HCT116 (cell line): ENCODE results near the gene AMZ1. TPM values are rescaled to one million over a fixed set of nuclear protein-coding genes. Genes with fewer than 3 reads are reported as not detected.

ENCODE experiments used
- ATAC-seq: fragments of 200-7000 bp; cut with Tn5 transposase; 2 replicates; pipeline ENCODE4 v1.9.1; 2020; ENCODE audit warnings: mild to moderate bottlenecking, moderate library complexity
- BruUV-seq: library from RNA; stranded (reverse); fragments of 400-500 nt; replicated peaks from 2 replicates; lab custom pipeline; 2021; lab: Mats Ljungman, UMichigan
- CTCF ChIA-PET: fragments of 300-600 bp; sonication (Branson Sonifier 250); formaldehyde crosslinking; loops from one replicate; lab custom pipeline; 2021; ENCODE audit warnings: antibody characterized with exemption; lab: Charles Lee
- POLR2A ChIA-PET: fragments of 300-600, 350-600 bp; sonication (Branson Sonifier 250); formaldehyde crosslinking; loops from one replicate; lab custom pipeline; 2021; ENCODE audit warnings: antibody characterized with exemption; lab: Charles Lee
- RAD21 ChIA-PET, 2 experiments: fragments of 300-600 bp; sonication (Branson Sonifier 250); formaldehyde crosslinking; loops; one replicate each; lab custom pipeline; 2023; ENCODE audit warnings: low total read pairs in 2 of 2; ENCODE audit not compliant: uncharacterized antibody in 2 of 2, unreplicated experiment in 2 of 2, low non-redundant PET in 1 of 2; lab: Charles Lee
- DNase-seq: peaks from one replicate; pipeline ENCODE4 v3.0.0-alpha.2; 2010; ENCODE audit warnings: low read depth, low spot score
- H2AFZ ChIP-seq: fragments of 200-600 bp; shearing (Covaris generic), sonication (generic); 2 replicates; pipeline ENCODE4 v1.6.1; 2017; ENCODE audit warnings: low read depth, mixed run types, mixed read lengths, antibody characterized with exemption, low read length; ENCODE audit not compliant: poor library complexity, severe bottlenecking
- H3K27ac ChIP-seq: 2 replicates; pipeline ENCODE4 v1.5.1; 2012; ENCODE audit warnings: low read depth, low read length
- H3K27me3 ChIP-seq: fragments of 200-600 bp; sonication (generic); 2 replicates; pipeline ENCODE4 v1.6.1; 2016; ENCODE audit warnings: mixed run types, low read length, mixed read lengths; ENCODE audit not compliant: insufficient read depth
- H3K36me3 ChIP-seq, 2 experiments: fragments of 200-500 bp in 1 of 2; fragments of 200-600 bp in 1 of 2; sonication (Bioruptor generic) in 1 of 2; sonication (generic) in 1 of 2; 2 replicates each; pipeline versions ENCODE4 v1.5.1 to v1.6.1; 2014 to 2016; ENCODE audit warnings: low read length in 2 of 2, inconsistent platforms in 1 of 2, mixed read lengths in 1 of 2, mixed run types in 1 of 2; ENCODE audit not compliant: insufficient read depth in 2 of 2, control insufficient read depth in 1 of 2
- H3K4me1 ChIP-seq, 2 experiments: fragments of 200-600 bp in 1 of 2; sonication (generic) in 1 of 2; 2 replicates each; pipeline versions ENCODE4 v1.5.1 to v1.6.1; 2012 to 2017; ENCODE audit warnings: low read length in 2 of 2, inconsistent platforms in 1 of 2, mild to moderate bottlenecking in 1 of 2, mixed read lengths in 1 of 2, mixed run types in 1 of 2, moderate library complexity in 1 of 2; ENCODE audit not compliant: insufficient read depth in 2 of 2, control insufficient read depth in 1 of 2
- H3K4me2 ChIP-seq: fragments of 200-600 bp; sonication (generic); 2 replicates; pipeline ENCODE4 v1.6.1; 2017; ENCODE audit warnings: mixed run types, low read length, mixed read lengths
- H3K4me3 ChIP-seq, 2 experiments: fragments of 200-600 bp in 1 of 2; sonication (generic) in 1 of 2; replicated peaks in 1 of 2; 2 replicates each; pipeline ENCODE4 v1.5.1; 2011 to 2016; ENCODE audit warnings: low read length in 2 of 2, control low read depth in 1 of 2, low read depth in 1 of 2, mild to moderate bottlenecking in 1 of 2, mixed read lengths in 1 of 2, mixed run types in 1 of 2
- H3K79me2 ChIP-seq: fragments of 200-600 bp; sonication (generic); 2 replicates; pipeline ENCODE4 v1.6.1; 2017; ENCODE audit warnings: mild to moderate bottlenecking, mixed run types, low read length, moderate library complexity, mixed read lengths; ENCODE audit not compliant: insufficient read depth
- H3K9ac ChIP-seq: fragments of 200-600 bp; sonication (generic); 2 replicates; pipeline ENCODE4 v1.6.1; 2016; ENCODE audit warnings: low read length, mixed read lengths
- H3K9me2 ChIP-seq: fragments of 200-600 bp; sonication (generic), shearing (Covaris generic); 2 replicates; pipeline ENCODE4 v1.6.1; 2017; ENCODE audit warnings: mixed run types, mild to moderate bottlenecking, moderate library complexity; ENCODE audit not compliant: insufficient read depth
- H3K9me3 ChIP-seq, 2 experiments: fragments of 200-500 bp in 1 of 2; fragments of 200-600 bp in 1 of 2; sonication (Bioruptor generic) in 1 of 2; sonication (generic) in 1 of 2; 2 replicates each; pipeline ENCODE4 v1.6.1; 2014 to 2017; ENCODE audit warnings: low read length in 2 of 2, mixed read lengths in 2 of 2, inconsistent platforms in 1 of 2, low read depth in 1 of 2, mild to moderate bottlenecking in 1 of 2, mixed run types in 1 of 2, moderate library complexity in 1 of 2; ENCODE audit not compliant: control insufficient read depth in 1 of 2, insufficient read depth in 1 of 2
- H4K20me1 ChIP-seq: fragments of 200-600 bp; sonication (generic), shearing (Covaris generic); 2 replicates; pipeline ENCODE4 v1.6.1; 2017; ENCODE audit warnings: mixed run types, mild to moderate bottlenecking, moderate library complexity; ENCODE audit not compliant: insufficient read depth
- CBX3 ChIP-seq: IDR thresholded peaks from 2 replicates; pipeline ENCODE4 v1.6.1; 2012; ENCODE audit warnings: low read depth
- CEBPB ChIP-seq: IDR thresholded peaks from 2 replicates; pipeline ENCODE4 v1.6.1; 2012; ENCODE audit warnings: low read depth
- EGR1 ChIP-seq: IDR thresholded peaks from 2 replicates; pipeline ENCODE4 v1.6.1; 2012; ENCODE audit warnings: low read depth
- ELF1 ChIP-seq: IDR thresholded peaks from 2 replicates; pipeline ENCODE4 v1.6.1; 2012; ENCODE audit warnings: low read depth, borderline replicate concordance
- EZH2 ChIP-seq: fragments of 200-600 bp; sonication (generic); IDR thresholded peaks from 2 replicates; pipeline ENCODE4 v1.6.1; 2017; ENCODE audit warnings: antibody characterized with exemption, mixed run types
- EZH2phosphoT487 ChIP-seq: fragments of 200-600 bp; IDR thresholded peaks from 2 replicates; pipeline ENCODE4 v1.6.1; 2018; ENCODE audit warnings: antibody characterized with exemption, borderline replicate concordance
- FOSL1 ChIP-seq: IDR thresholded peaks from 2 replicates; pipeline ENCODE4 v1.6.1; 2012; ENCODE audit warnings: low read depth
- JUND ChIP-seq: IDR thresholded peaks from 2 replicates; pipeline ENCODE4 v1.6.1; 2012
- RAD21 ChIP-seq: IDR thresholded peaks from 2 replicates; pipeline ENCODE4 v1.6.1; 2012; ENCODE audit warnings: low read depth, mild to moderate bottlenecking
- SIN3A ChIP-seq: IDR thresholded peaks from 2 replicates; pipeline ENCODE4 v1.6.1; 2012; ENCODE audit warnings: low read depth
- SP1 ChIP-seq: IDR thresholded peaks from 2 replicates; pipeline ENCODE4 v1.6.1; 2012; ENCODE audit warnings: low read depth
- TCF7L2 ChIP-seq: IDR thresholded peaks from 2 replicates; pipeline ENCODE4 v1.7.0; 2011; ENCODE audit warnings: borderline replicate concordance, inconsistent platforms; ENCODE audit not compliant: insufficient read depth, insufficient read length; ENCODE audit errors: extremely low read depth
- intact Hi-C: fragments of 100-400 bp; cut with micrococcal nuclease; formaldehyde crosslinking; loops from 2 replicates; pipeline ENCODE4 v1.10.0; 2022
- total RNA-seq: library from RNA; stranded (reverse); gene quantifications from one replicate; pipeline ENCODE4 v1.2.1, GENCODE V29; 2021; ENCODE audit not compliant: unreplicated experiment
- TF ChIP-seq, protein P1 (sequence below): IDR thresholded peaks from 2 replicates; pipeline ENCODE4 v1.6.1; 2011; ENCODE audit warnings: mild to moderate bottlenecking, low read length, moderate library complexity; ENCODE audit not compliant: insufficient replicate concordance; ENCODE audit errors: extremely low read depth
- TF ChIP-seq, protein P2 (sequence below): IDR thresholded peaks from 2 replicates; pipeline ENCODE4 v1.6.1; 2012
- TF ChIP-seq, protein P3 (sequence below), 3 experiments: fragments of 200-600 bp in 1 of 3; sonication (generic) in 1 of 3; IDR thresholded peaks in 2 of 3; conservative IDR thresholded peaks in 1 of 3; 2 replicates each; pipeline ENCODE4 v1.5.1; 2012 to 2017; ENCODE audit warnings: low read depth in 2 of 3, low read length in 2 of 3, antibody characterized with exemption in 1 of 3, borderline replicate concordance in 1 of 3, control low read depth in 1 of 3, mild to moderate bottlenecking in 1 of 3, mixed read lengths in 1 of 3, mixed run types in 1 of 3, moderate library complexity in 1 of 3; ENCODE audit not compliant: insufficient read depth in 1 of 3

AMZ1 gene
- total RNA-seq, 1 experiment from 2014 or later = not detected

DNA sequence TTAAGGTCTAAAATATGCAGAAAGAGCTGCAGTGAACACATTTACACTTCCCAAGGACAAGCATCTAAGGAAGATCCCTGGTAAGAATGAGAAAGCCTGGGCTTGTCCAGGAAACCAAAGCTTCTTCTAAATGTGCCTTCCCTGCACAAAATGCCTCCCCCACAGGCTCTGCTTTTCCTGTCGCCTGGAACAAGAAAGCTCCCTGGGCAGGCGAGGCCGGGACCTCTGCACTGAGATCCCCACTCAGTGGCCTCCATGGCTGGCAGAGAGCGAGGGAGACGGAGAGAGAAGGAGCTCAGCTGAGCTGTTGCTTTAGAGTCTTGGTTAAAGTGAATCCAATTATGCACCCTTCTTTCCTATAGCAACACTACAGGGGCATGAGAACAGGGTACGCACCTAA, 75.6 kb downstream of the AMZ1 start (continued):
- TF ChIP-seq, protein P1, sequence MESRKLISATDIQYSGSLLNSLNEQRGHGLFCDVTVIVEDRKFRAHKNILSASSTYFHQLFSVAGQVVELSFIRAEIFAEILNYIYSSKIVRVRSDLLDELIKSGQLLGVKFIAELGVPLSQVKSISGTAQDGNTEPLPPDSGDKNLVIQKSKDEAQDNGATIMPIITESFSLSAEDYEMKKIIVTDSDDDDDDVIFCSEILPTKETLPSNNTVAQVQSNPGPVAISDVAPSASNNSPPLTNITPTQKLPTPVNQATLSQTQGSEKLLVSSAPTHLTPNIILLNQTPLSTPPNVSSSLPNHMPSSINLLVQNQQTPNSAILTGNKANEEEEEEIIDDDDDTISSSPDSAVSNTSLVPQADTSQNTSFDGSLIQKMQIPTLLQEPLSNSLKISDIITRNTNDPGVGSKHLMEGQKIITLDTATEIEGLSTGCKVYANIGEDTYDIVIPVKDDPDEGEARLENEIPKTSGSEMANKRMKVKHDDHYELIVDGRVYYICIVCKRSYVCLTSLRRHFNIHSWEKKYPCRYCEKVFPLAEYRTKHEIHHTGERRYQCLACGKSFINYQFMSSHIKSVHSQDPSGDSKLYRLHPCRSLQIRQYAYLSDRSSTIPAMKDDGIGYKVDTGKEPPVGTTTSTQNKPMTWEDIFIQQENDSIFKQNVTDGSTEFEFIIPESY = no peak

DNA sequence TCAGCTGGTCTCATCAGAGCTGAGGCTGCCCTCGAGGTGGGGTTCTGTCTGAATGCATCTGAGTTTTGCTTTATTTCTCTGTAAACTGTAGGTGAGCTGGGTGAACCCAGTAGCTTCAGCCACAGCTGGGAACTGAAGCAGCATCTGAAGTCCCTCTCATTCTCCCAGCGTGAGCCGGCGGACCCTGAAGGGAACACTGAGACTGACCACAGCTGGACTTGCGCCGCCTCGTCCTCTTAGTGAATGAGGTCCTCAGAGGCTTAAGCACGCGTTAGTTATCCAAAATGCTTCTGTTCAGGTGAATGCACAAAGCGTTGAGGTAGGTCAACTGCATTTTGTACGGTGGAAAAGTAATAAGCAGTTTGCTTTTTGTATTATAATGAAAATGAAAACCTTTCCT, 76.6 kb downstream of the AMZ1 start:
- ChIA-PET RAD21 (no interaction called here), CTCF (no interaction called here), POLR2A (no interaction called here)
- Histone ChIP-seq H3K27me3 (no peaks in the 10 kb centered on the region), H4K20me1 (no peaks in the 10 kb centered on the region), H3K79me2 (peaks cover 4% of the 10 kb centered on the region; the same call in 1 of the 2 replicates), H3K4me3 (no peak overlapping the region), H3K36me3 (no peaks in the 10 kb centered on the region), H2AFZ (no peak overlapping the region), H3K27ac (no peak overlapping the region), H3K4me2 (no peak overlapping the region), H3K9ac (no peak overlapping the region), H3K9me2 (no peaks in the 10 kb centered on the region), H3K9me3 (no peaks in the 10 kb centered on the region), H3K4me1 (peaks cover 13 to 16% of the 10 kb centered on the region in 2 experiments)
- ATAC-seq (no peak), DNase-seq (no peak)
- intact Hi-C loops = no loop called here
- BruUV-seq = no TSS peak
- TF ChIP-seq TCF7L2 (no peak), CBX3 (no peak), SP1 (no peak), JUND (no peak), RAD21 (no peak), EGR1 (no peak), FOSL1 (no peak), EZH2 (no peak), ELF1 (no peak), SIN3A (no peak), CEBPB (no peak), EZH2phosphoT487 (no peak)
- TF ChIP-seq, protein P1 = no peak
- TF ChIP-seq, protein P2, sequence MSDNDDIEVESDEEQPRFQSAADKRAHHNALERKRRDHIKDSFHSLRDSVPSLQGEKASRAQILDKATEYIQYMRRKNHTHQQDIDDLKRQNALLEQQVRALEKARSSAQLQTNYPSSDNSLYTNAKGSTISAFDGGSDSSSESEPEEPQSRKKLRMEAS = no peak
- TF ChIP-seq, protein P3, sequence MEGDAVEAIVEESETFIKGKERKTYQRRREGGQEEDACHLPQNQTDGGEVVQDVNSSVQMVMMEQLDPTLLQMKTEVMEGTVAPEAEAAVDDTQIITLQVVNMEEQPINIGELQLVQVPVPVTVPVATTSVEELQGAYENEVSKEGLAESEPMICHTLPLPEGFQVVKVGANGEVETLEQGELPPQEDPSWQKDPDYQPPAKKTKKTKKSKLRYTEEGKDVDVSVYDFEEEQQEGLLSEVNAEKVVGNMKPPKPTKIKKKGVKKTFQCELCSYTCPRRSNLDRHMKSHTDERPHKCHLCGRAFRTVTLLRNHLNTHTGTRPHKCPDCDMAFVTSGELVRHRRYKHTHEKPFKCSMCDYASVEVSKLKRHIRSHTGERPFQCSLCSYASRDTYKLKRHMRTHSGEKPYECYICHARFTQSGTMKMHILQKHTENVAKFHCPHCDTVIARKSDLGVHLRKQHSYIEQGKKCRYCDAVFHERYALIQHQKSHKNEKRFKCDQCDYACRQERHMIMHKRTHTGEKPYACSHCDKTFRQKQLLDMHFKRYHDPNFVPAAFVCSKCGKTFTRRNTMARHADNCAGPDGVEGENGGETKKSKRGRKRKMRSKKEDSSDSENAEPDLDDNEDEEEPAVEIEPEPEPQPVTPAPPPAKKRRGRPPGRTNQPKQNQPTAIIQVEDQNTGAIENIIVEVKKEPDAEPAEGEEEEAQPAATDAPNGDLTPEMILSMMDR (IDR thresholded peaks at IDR 0.05 in 2 of 3, conservative IDR thresholded peaks at IDR 0.05 in 1 of 3; ENCODE audit: borderline replicate concordance in 1 of 3, insufficient read depth in 1 of 3, low read depth in 2 of 3, low read length in 2 of 3) = no peak
